CD4-positive, alpha-beta T cell treated with Interleukin-1 beta for 1 hour (primary cell): Measurements from ENCODE around the gene TEP1.
A peak's percentile ranks its signal among the peaks of the same experiment; 100 is the strongest.

Experiments used
- DNase-seq, 2 donors: peaks; one replicate each; pipeline ENCODE4 v3.0.0-alpha.2; 2020 to 2022

TEP1 gene

DNA sequence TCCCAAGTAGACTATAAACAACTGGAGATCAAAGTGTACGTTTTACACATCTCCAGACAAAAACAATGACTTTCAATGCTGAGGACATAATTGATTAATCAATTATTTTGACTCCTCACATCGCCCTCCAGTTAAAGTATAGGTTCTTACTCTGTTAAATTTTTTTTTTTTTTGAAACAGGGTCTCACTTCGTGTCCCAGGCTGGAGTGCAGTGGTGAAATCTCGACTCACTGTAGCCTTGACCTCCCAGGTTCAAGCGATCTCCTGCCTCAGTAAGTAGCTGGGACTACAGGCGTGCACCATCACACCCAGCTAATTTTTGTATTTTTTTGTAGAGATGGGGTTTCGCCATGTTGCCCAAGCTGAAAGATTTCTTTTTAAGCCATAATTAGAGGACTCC lies 79.3 kb downstream of the TEP1 start:
- DNase-seq, result no peak

DNA sequence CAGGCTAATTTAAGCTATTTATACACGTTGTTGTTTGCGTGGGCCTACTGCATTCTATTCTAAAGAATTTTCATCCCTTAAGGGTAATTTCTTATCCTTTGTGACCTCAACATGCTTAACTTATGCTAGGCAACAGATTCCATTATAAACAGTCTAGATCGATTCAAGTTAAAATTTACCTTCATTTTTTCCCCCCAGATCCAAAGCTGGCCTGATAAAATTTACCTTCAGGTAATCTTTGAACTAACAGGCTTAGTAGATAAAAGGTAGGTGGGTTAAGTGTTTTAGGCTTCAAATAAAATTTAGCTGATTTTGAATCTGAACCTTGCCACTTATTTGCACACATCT lies 79.8 kb downstream of the TEP1 start:
- DNase-seq, result no peak

DNA sequence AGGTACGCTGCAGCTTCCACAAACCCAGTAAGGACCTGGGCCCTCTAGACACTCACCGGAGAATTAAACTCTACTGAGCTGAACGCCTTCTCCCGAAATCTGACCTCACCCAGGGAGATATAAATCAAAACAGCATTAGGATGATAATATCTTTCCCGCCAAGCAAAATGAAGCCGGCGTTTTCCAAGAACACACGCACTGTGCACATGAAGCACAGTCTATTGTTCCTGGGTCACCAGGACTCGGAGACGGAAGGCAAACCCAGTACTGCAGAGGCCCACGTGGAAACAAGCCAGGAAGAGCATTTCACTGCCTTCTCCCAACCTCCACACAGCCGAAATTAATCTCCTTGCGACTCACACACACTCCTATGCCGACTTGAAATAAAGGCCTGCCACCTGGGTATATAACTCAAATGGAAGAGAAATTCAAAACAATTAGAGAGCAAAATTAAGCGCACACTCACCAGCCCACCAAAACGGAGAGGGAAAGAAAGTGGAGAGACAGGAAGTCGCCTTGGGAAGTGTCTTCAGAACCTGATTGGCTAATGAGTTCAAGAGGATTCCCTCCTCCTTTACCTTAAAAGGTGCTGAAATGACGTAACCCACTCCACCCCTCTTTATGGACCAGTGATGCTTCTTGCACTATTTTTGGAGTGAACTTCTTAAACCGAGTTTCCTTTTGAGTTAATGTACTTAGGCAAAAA lies 80.4 kb downstream of the TEP1 start, which contains the start of gene CCNB1IP1:
Gene CCNB1IP1, minus strand, starts transcription at position 492 of the 706 bp plus-strand sequence. CDS start 16,756 bp downstream, outside the sequence.
- peak; percentile 57 to 80 for DNase-seq

DNA sequence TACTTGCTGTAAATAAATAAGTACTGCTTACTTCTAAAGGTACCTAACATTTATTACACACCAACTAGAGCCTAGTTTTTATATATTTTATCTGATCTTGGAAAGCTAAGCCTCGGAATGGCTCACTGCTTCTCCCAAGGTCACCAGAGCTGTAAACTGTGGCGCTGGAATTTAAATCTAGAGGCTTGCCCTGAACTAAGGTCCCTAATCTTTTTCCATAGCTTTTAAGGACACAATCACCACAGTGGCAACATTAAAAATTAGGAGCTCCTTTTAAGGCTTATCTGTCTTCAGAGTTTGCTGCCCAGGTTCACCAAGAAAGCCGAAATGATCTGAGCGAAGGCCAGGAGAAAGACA lies 80.9 kb downstream of the TEP1 start:
- DNase-seq, result no peak

DNA sequence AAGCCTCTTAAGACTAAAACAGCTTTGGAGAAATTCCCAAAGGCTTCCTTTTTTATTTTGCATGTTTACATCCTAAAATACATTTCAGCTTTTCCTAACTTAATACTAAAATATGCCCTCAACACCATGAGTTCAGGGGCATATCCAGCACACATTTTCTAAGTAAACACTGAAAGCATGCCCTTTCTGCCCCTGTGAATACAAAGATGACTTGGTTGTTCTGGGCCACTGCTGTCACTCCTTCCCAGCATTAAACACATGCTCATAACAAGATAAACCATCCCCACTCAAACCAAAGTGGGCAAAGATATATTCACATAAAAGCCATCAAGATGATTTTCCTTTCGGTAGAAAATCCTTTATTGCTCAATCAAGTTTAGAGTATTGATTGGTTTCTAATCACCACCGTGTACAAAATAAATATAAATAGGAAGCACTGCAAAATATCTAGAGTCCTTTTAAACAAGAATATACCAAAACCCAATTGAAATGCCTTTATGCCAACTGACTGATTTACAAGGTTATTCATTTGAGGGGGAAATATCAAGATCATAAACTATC lies 82.2 kb downstream of the TEP1 start:
- no peak for DNase-seq

DNA sequence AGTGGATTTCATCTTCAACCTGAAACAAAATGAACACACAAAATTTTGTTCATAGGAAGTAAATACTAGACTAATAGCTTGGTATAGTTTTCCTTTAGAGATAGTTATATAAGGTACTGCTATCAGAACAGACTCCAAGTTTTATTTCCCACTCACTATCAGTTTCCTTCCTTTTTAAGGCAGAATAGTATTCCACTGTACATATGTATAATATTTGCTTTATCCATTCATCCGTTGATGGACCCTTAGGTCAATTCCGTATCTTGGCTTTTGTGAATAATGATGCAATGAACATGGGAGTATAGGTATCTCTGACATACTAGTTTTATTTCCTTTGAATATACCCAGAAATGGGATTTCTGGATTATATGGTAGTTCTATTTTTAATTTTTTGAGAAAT lies 83.9 kb downstream of the TEP1 start:
- no peak for DNase-seq

DNA sequence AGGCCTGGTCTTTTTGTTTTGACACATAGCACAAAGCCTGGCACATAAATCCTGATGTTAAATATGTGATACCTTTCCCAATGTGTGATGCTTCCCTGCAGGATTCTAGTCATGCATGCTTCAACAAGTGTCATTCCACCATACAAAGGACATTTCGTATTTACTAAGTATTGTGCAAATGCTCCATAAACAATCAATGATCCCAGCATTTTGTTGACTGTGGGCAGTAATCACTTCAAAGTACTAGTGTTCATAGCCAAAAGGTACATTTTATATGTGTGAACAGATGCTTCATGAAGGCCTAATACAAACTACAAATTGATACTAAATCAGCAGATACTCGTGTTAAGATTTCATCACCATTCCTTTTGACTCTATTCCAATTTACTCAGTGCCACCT lies 84.6 kb downstream of the TEP1 start:
- no peak for DNase-seq

DNA sequence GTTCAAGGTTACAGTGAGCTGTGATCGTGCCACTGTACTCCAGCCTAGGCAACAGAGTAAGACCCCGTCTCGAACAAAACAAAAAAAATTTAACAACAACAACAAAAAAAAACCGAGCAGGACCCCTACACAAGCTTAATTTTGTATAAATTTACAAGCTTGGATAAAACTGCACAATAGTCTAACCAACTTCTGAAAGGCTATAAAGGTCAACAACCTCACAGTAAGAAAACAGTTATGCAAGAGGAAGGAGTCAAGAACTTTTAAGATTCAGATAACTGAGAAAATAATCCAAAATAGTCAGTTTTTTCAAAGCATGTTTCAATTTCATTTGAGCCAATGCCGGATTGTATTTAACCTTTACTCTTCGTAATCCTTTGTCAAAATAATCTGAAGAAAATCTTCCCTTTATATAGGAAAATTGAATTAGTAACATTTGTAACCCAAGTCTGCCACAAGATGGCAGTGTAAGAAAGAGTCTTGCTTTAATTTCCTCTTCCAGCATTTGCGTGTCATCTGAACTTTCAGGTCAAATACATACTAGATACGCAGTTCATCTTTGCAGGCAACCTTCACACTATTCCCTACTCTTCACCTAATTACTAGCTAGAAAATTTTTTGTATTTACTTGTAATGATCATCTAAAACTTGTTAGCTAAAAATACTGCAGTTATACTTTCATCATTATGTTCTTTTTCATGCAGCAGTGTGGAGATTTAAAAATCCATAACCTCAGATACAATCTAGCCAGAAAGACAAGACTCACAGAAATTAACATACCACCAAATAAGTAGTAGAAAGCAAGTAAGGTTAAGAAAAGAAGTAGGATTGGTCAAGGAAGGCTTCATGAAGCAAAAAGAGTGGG lies 86.1 kb downstream of the TEP1 start:
- peak in 1 of 2 donors; percentile 77 for DNase-seq

DNA sequence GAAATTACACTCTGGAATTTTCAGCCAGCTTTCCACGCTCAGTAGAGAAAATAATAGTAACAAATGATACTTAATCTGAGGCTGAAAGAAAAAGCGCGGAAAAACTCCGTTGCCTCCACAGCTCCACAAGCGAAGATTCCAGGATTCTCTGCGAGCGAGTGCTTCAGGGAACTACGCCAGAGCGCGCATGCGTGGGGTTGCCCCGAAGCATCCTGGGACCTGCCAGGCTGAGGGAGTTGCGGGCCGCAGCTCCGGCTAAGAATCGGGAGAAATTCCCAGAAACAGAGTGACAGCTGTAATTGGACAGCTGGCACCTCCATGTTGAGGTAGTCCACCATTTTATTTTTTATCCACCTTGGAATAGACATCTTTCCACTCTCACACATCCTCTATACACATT lies 95.6 kb downstream of the TEP1 start:
- DNase-seq, result no peak
